UCSD-AML1 (cell line): ENCODE measurements around the gene AMH.

Source experiments
- DNase-seq: peaks from one replicate; lab custom pipeline; 2025; ENCODE audit not compliant: unreplicated experiment; lab: John Stamatoyannopoulos, UW

AMH gene

GRCh38 chr19:2221250-2221831 lies 27.8 kb upstream of the AMH start:
- no peak for DNase-seq

- DNase-seq, result no peak
Measured at GRCh38 chr19:2221918-2222317, 27.2 kb upstream of the AMH start.

GRCh38 chr19:2223391-2223790 lies 25.7 kb upstream of the AMH start:
- no peak for DNase-seq

- DNase-seq, result no peak
Measured at GRCh38 chr19:2223959-2224358, 25.2 kb upstream of the AMH start.

- no peak for DNase-seq
Measured at GRCh38 chr19:2224754-2225349, 24.3 kb upstream of the AMH start.

DNA sequence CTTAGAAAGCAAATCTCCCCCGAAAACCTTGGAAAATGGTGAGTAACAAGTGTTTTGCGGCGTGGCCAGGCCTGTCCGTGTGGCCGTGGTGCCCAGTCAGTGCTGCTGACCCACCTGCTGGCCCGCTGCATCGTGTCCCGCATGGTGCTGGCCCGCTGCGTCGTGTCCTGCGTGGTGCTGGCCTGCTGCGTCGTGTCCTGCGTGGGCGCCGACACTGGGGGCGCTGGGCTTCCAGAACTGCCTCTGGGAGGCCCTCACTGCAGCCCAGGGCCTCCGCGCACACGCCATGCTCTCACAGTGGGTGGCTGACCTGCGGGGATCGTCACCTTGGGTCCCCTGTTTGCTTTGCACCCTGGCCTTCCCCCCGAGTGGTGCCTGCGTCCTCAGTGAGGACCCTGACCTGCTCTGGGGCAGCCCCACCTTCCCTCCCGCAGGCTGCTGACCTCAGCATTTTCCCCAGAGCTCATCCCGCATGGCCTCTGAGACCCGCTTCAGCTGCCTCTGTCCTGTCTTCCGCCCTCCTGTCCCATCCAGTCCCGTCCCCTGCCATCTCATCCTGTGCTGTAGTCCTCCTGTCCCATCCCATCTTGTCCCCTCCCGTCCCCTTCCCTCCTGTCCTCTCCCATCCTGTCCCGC lies 23.6 kb upstream of the AMH start:
- DNase-seq, result no peak

GRCh38 chr19:2226051-2226839 lies 22.9 kb upstream of the AMH start:
- DNase-seq, result no peak

DNA sequence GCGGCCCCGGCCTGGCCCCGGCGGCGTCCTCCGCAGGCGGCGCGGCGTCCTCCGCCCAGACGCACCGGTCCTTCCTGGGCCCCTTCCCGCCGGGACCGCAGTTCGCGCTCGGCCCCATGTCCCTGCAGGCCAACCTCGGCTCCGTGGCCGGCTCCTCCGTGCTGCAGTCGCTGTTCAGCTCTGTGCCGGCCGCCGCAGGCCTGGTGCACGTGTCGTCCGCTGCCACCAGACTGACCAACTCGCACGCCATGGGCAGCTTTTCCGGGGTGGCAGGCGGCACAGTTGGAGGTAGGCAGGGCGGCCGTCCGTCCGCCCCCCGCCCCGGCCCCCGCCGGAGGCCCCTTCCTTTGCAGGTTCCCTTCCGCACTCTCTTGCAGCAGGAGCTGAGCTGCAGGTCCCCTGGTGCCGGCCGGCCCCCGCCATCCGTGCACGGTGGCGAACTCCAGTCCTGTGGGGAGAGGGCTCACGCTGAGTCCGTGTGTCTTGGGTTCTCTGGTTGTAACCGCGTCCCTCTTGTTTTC lies 22.2 kb upstream of the AMH start:
- no peak for DNase-seq

GRCh38 chr19:2227415-2228156 lies 21.5 kb upstream of the AMH start:
- DNase-seq, result no peak

DNA sequence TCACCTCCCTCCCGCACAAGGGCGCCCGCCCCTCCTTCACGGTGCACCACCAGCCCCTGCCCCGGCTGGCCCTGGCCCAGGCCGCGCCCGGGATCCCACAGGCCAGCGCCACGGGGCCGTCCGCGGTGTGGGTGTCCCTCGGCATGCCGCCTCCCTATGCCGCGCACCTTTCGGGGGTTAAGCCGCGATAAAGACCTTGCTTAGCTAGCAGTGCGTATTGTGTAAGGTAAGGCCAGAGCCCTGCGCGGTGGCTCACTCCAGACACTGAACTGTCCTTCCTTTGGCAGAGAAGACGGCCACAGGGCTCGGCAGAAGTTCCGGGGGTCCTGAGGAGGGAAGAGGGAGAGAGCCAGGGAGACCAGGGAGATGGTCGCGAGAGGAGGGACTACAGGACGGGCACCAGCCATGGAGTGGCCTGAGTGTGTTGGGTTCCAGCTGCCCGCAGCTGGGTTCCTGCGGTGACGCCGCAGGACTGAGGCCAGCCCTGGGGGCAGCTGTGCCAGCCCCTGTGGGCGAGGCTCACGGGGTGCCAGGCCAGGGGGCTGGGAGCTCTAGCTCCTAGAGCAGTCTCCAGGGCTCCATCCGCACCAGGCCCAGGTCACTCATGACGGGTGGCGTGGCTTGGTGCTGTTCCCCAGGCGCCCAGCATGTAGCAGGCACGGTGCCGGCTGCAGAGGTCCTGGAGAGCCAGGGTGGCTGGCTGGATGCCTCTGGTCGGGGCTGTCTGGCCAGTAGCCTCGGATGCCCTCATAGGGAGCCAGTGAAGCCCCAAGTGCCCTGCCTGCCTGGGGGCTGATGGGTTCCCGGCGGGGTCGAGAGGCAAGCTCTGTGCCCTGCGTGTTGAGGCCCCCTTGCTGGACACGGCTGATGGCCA lies 20.7 kb upstream of the AMH start:
- no peak for DNase-seq

GRCh38 chr19:2229103-2230032 lies 19.8 kb upstream of the AMH start:
- no peak for DNase-seq

DNA sequence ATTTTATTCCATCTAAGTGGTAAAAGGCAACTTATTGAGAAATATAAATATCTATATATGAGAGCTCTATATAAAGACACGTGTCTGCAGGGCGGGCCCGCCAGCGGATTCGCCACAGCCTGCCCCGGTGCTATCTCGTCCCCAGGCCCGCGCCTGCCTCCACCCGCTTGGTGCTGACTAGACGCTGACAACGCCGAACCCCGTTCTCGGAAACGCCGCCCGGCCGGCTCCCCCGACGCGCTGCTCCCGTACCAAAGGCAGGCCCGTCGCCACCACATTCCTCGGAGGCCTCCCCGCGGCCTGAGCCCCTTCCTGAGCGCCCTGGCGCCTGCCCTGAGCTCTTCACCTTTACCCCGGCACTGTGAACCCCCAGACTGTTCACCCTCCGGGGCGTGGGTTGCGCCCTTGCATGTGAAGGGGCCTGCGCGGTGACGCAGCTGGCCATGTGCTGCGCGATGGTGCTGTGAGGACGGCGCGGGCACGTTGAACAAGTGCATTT lies 19.0 kb upstream of the AMH start:
- no peak for DNase-seq

- DNase-seq, result no peak
Measured at GRCh38 chr19:2230807-2231533, 18.2 kb upstream of the AMH start.

DNA sequence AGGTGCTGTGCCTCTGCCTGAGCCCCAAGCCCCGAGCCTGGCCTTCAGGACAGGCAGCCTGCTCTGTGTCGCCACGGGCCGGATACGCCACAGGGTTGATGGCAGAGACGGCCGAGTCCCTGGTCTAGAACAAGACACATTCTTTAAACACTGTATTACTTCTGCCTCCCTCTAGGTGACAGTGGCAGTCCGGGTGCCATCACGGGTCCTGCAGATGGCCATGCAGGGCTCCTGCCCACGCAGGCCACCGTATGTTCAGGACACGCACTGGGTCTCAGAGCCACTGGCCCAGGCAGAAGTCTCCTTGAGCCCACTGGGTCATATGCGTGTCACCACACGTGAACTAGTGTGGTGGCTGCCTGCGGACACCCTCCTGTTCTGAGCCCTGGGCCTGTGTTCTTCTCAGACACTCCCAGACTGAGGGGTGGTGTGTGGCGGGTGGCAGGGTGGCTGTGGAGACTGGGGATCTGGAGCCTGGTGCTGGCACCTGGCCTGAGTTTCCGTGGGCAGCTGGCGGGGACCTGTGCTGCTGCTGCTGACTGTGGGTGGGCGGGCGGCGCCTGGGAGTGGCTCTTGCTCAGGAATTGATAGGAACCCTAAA lies 17.4 kb upstream of the AMH start:
- no peak for DNase-seq

GRCh38 chr19:2232286-2233151 lies 16.6 kb upstream of the AMH start:
- no peak for DNase-seq

GRCh38 chr19:2233601-2234280 lies 15.4 kb upstream of the AMH start:
- DNase-seq, result no peak
